ENCODE measurements around the gene COL23A1.

- TF ChIP-seq CTCF (IDR thresholded peaks at IDR 0.05) (no peak), EP300 (IDR thresholded peaks at IDR 0.05) (no peak), POLR2AphosphoS5 (IDR thresholded peaks at IDR 0.05) (no peak)
Measured at GRCh38 chr5:178504340-178504960, 85.7 kb downstream of the COL23A1 start.

Data from gastroesophageal sphincter (tissue), 3 donors.